ENCODE measurements around the gene ANKRD1.

DNA sequence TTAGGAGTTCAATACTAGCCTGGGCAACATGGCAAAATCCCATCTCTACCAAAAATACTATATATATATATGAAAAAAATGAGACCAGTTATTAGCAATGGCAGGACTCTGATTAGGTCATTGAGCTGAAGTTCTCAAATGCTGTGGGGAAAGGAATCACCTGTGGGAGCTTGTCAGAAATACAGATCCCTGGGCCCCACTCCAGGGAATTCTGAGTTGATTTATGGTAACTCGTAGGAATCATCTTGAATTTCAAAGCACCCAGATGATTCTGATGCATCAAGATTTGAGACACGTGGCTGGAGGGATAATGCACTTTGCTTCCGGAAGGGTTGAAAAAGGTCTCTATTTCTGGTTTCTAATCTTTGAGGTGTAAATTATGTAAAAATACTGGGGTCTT is 1.0 kb upstream of the ANKRD1 start:
- TF ChIP-seq, protein P1, sequence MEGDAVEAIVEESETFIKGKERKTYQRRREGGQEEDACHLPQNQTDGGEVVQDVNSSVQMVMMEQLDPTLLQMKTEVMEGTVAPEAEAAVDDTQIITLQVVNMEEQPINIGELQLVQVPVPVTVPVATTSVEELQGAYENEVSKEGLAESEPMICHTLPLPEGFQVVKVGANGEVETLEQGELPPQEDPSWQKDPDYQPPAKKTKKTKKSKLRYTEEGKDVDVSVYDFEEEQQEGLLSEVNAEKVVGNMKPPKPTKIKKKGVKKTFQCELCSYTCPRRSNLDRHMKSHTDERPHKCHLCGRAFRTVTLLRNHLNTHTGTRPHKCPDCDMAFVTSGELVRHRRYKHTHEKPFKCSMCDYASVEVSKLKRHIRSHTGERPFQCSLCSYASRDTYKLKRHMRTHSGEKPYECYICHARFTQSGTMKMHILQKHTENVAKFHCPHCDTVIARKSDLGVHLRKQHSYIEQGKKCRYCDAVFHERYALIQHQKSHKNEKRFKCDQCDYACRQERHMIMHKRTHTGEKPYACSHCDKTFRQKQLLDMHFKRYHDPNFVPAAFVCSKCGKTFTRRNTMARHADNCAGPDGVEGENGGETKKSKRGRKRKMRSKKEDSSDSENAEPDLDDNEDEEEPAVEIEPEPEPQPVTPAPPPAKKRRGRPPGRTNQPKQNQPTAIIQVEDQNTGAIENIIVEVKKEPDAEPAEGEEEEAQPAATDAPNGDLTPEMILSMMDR (IDR thresholded peaks at IDR 0.05) = no peak
- TF ChIP-seq EZH2 (IDR thresholded peaks at IDR 0.05; ENCODE audit: borderline replicate concordance, insufficient read depth, low read depth, low read length, poor library complexity, severe bottlenecking) = no peak

Measured in B cell (primary cell).